Adrenal gland (tissue), 12 donors: ENCODE measurements around the gene GLP2R. TPM values are rescaled to one million over a fixed set of nuclear protein-coding genes. Genes with fewer than 3 reads are reported as not detected.

Source experiments
- DNase-seq, 7 donors: peaks; one replicate each; pipeline ENCODE4 v3.0.0-alpha.2; 2019 to 2020
- H3K27ac ChIP-seq, 5 donors: fragments of 200-600 bp; sonication (generic) in 4 of 5; 1 replicate in 3 of 5; 2 replicates in 2 of 5; pipeline versions ENCODE4 v1.5.1 to v1.8.0; 2016 to 2020; ENCODE audit warnings: mild to moderate bottlenecking in 1 of 5
- H3K27me3 ChIP-seq: fragments of 200-600 bp; 2 replicates; pipeline ENCODE4 v1.8.0; 2021
- H3K36me3 ChIP-seq, 2 donors: fragments of 200-600 bp; replicated peaks in 1 of 2; 1 replicate in 1 of 2; 2 replicates in 1 of 2; pipeline versions ENCODE4 v1.5.1 to v1.8.0; 2018 to 2022
- H3K4me1 ChIP-seq, 2 donors: fragments of 200-600 bp; replicated peaks in 1 of 2; 1 replicate in 1 of 2; 2 replicates in 1 of 2; pipeline versions ENCODE4 v1.5.1 to v1.8.0; 2018 to 2021
- H3K4me3 ChIP-seq, 4 donors: fragments of 200-600 bp; sonication (generic) in 3 of 4; one replicate each; pipeline ENCODE4 v1.5.1; 2016 to 2018
- H3K9me3 ChIP-seq, 3 donors: fragments of 200-600 bp; sonication (generic) in 1 of 3; replicated peaks in 1 of 3; 1 replicate in 2 of 3; 2 replicates in 1 of 3; pipeline versions ENCODE4 v1.5.1 to v1.8.0; 2016 to 2021
- CTCF ChIP-seq, 6 experiments: fragments of 450-650 bp in 4 of 6; fragments of 200-600 bp in 2 of 6; sonication (generic) in 1 of 6; IDR thresholded peaks; 1 replicate in 5 of 6; 2 replicates in 1 of 6; pipeline versions ENCODE4 v1.5.1 to v1.8.0; 2016 to 2021; ENCODE audit warnings: antibody characterized with exemption in 6 of 6, mild to moderate bottlenecking in 2 of 6, moderate library complexity in 1 of 6
- POLR2A ChIP-seq, 2 donors: fragments of 450-650 bp; IDR thresholded peaks; one replicate each; pipeline ENCODE4 v1.6.1; 2017; ENCODE audit warnings: antibody characterized with exemption in 2 of 2, mild to moderate bottlenecking in 2 of 2, moderate library complexity in 1 of 2
- WGBS, 4 donors: extraction: QIAGEN DNeasy Blood & Tissue Kit in 2 of 4; methylation state at CpG; one replicate each; pipeline versions ENCODE4 v1.1.5 to v1.1.7; 2013 to 2017; 5-methylcytosine and 5-hydroxymethylcytosine counted together
- intact Hi-C, 2 donors: fragments of 100-400 bp; cut with DNase I; formaldehyde crosslinking; loops; one replicate each; pipeline versions ENCODE4 v1.14.1 to v1.15.0; 2022 to 2023
- polyA plus RNA-seq, 3 donors: library from polyadenylated mRNA; stranded (reverse); fragments of 200-250 nt in 2 of 3; fragments of 350-450 nt in 1 of 3; fragmentation: Illumina TruSeq in 1 of 3; extraction: RNeasy Lipid Tissue Mini Kit (QIAGEN cat#74804) in 1 of 3; gene quantifications; one replicate each; pipeline ENCODE4 v1.2.3, GENCODE V29; 2013 to 2014
- total RNA-seq, 9 donors: library from RNA; depleted of rRNA in 4 of 9; stranded (reverse); fragments of >200 nt in 4 of 9; fragments of 120-200 nt in 1 of 9; fragmentation: NEBNext Ultra II Directional in 1 of 9; extraction: Animal tissue kit (Norgen Biotek cat#: 25700) in 1 of 9; gene quantifications; one replicate each; pipeline versions ENCODE4 v1.1.0 to v1.2.4, GENCODE V29; 2013 to 2023
- donor health status: healthy with polysubstance abuse.
- donor health status: Bipolar disorder and iron deficiency.
- donor health status: DM: yes; HTN: yes; CAD: no.
- donor health status: DM: no; HTN: no; CAD: no.
- donor health status: DM: no; HTN: no; CAD: no.
- donor health status: DM: yes; HTN: yes; CAD: no.

GLP2R gene
- total and polyA plus RNA-seq, 12 donors: 0.07 to 1.2 (median 0.35) TPM; not detected in 1

DNA sequence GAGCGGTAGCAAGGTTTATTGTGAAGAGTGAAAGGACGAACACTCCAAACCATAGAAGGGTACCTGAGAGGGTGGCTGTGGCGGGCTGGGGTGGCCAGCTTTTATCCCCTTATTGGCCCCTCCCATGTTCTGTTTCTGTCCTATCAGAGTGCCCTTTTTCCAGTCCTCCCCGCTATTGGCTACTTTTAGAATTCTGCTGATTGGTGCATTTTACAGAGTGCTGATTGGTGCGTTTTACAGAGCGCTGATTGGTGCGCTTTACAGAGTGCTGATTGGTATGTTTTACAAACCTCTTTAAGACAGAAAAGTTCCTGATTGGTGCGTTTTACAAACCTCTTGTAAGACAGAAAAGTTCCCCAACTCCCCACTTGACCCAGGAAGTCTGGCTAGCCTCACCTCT lies 16.3 kb upstream of the GLP2R start:
- TF ChIP-seq CTCF (IDR thresholded peaks at IDR 0.05) (no peak), POLR2A (IDR thresholded peaks at IDR 0.05) (no peak)
- H3K4me1 ChIP-seq: no peaks in the 10 kb centered on the region
- no peaks in the 10 kb centered on the region for H3K27me3 ChIP-seq
- no peaks in the 10 kb centered on the region for H3K9me3 ChIP-seq
- H3K4me3 ChIP-seq: no peak overlapping the region
- intact Hi-C loops: no loop called here
- DNase-seq: no peak
- no peak overlapping the region for H3K27ac ChIP-seq
- no peaks in the 10 kb centered on the region for H3K36me3 ChIP-seq
- 87 to 90% (median 88%) methylated on average over 8 of the region's 8 CpGs for WGBS, 4 donors

GRCh38 chr17:9810100-9810949 lies 15.4 kb upstream of the GLP2R start:
- no peak overlapping the region for H3K4me3 ChIP-seq
- no peaks in the 10 kb centered on the region for H3K4me1 ChIP-seq
- WGBS, 4 donors: 64 to 70% (median 65%) methylated on average over 4 of the region's 4 CpGs
- no peaks in the 10 kb centered on the region for H3K27me3 ChIP-seq
- intact Hi-C loops: no loop called here
- TF ChIP-seq CTCF (IDR thresholded peaks at IDR 0.05) (no peak), POLR2A (IDR thresholded peaks at IDR 0.05) (no peak)
- H3K27ac ChIP-seq: no peak overlapping the region
- no peak for DNase-seq
- no peaks in the 10 kb centered on the region for H3K9me3 ChIP-seq
- H3K36me3 ChIP-seq: no peaks in the 10 kb centered on the region

- H3K27ac ChIP-seq: no peak overlapping the region
- intact Hi-C loops: no loop called here
- H3K9me3 ChIP-seq: no peaks in the 10 kb centered on the region
- no peaks in the 10 kb centered on the region for H3K4me1 ChIP-seq
- TF ChIP-seq CTCF (IDR thresholded peaks at IDR 0.05): no peak
- no peak for TF ChIP-seq POLR2A (IDR thresholded peaks at IDR 0.05)
- 77 to 84% (median 80%) methylated on average over 5 of the region's 5 CpGs for WGBS, 4 donors
- no peak overlapping the region for H3K4me3 ChIP-seq
- no peaks in the 10 kb centered on the region for H3K36me3 ChIP-seq
- DNase-seq: no peak
- no peaks in the 10 kb centered on the region for H3K27me3 ChIP-seq
Measured at GRCh38 chr17:9811086-9811485, 14.6 kb upstream of the GLP2R start.

GRCh38 chr17:9811537-9811936 lies 14.2 kb upstream of the GLP2R start:
- no peaks in the 10 kb centered on the region for H3K9me3 ChIP-seq
- H3K27me3 ChIP-seq: no peaks in the 10 kb centered on the region
- WGBS, 4 donors: 74 to 81% (median 77%) methylated on average over 10 to 11 of the region's 11 CpGs
- TF ChIP-seq CTCF (IDR thresholded peaks at IDR 0.05): no peak
- no peak for TF ChIP-seq POLR2A (IDR thresholded peaks at IDR 0.05)
- DNase-seq: no peak
- H3K4me3 ChIP-seq: no peak overlapping the region
- no peaks in the 10 kb centered on the region for H3K4me1 ChIP-seq
- no peak overlapping the region for H3K27ac ChIP-seq
- intact Hi-C loops: no loop called here
- H3K36me3 ChIP-seq: no peaks in the 10 kb centered on the region
